ENCODE data around the gene SLC66A2. TPM values are rescaled to one million over a fixed set of nuclear protein-coding genes. Genes with fewer than 3 reads are reported as not detected.
A peak's percentile ranks its signal among the peaks of the same experiment; 100 is the strongest.
"Not testable (repeated sequence)": the region's sequence is repeated elsewhere in the genome, so short reads cannot be mapped to it uniquely, and the experiment has no call there.

The SLC66A2 gene
- total and polyA plus RNA-seq, 2 donors (not counting 1 experiment from before 2014, with no cell fraction given), result 44.4 to 45.1 TPM

- WGBS (ENCODE audit: insufficient coverage), result 37% methylated on average over 5 of the region's 12 CpGs
- Mint-ChIP-seq H3K4me3 (peak overlapping the region; percentile 62), H3K4me1 (peaks cover 32% of the 10 kb centered on the region), H3K27ac (peak overlapping the region; percentile 70)
- ATAC-seq (ENCODE audit: low read depth); H2AFZ ChIP-seq (ENCODE audit: insufficient read depth, low read depth, low read length, poor library complexity, severe bottlenecking); H3K4me3 ChIP-seq (ENCODE audit: control extremely low read depth in 1 of 5, extremely low read depth in 1 of 5, insufficient read depth in 1 of 5, low read depth in 2 of 5, low read length in 4 of 5); H3K27me3 Mint-ChIP-seq; DNase-seq; CTCF ChIA-PET; H3K9me3 Mint-ChIP-seq (ENCODE audit: insufficient read depth); POLR2A ChIA-PET; H3K27me3 ChIP-seq (replicated peaks in 1 of 4; ENCODE audit: control extremely low read depth in 1 of 4, control insufficient read depth in 3 of 4, insufficient read depth in 4 of 4, low read length in 3 of 4); H3K27ac ChIP-seq (ENCODE audit: low read length in 2 of 2); H3K79me2 ChIP-seq (ENCODE audit: control insufficient read depth, insufficient read depth, low read length); H3K9ac ChIP-seq (ENCODE audit: low read length); H3K4me2 ChIP-seq (replicated peaks; ENCODE audit: low read depth, low read length, poor library complexity, severe bottlenecking); H4K20me1 ChIP-seq (ENCODE audit: control insufficient read depth, insufficient read depth, low read length, poor library complexity, severe bottlenecking); H3K36me3 ChIP-seq (replicated peaks in 1 of 2; ENCODE audit: control extremely low read depth in 1 of 2, control insufficient read depth in 1 of 2, extremely low read depth in 1 of 2, insufficient read depth in 2 of 2, low read length in 1 of 2): not testable (repeated sequence)
- intact Hi-C loops (cut with micrococcal nuclease), result loop anchor here (5.0 kb wide), 1 partner anchor 163 kb away; the partner anchor contains the start of gene KCNG2
- peaks cover 0 to 14% (median 0%) of the 10 kb centered on the region in 3 donors for H3K9me3 ChIP-seq (ENCODE audit: control extremely low read depth in 1 of 3, control insufficient read depth in 2 of 3, insufficient read depth in 1 of 3, low read length in 2 of 3)
- H3K4me1 ChIP-seq (ENCODE audit: control insufficient read depth in 2 of 2, insufficient read depth in 2 of 2, low read length in 2 of 2), result peaks cover 20 to 37% of the 10 kb centered on the region in 2 donors
Observed at GRCh38 chr18:79960161-79960801, 8.8 kb upstream of the SLC66A2 start.

GRCh38 chr18:79958981-79959380, 7.5 kb upstream of the SLC66A2 start:
- H3K9me3 ChIP-seq (ENCODE audit: control extremely low read depth in 1 of 3, control insufficient read depth in 2 of 3, insufficient read depth in 1 of 3, low read length in 2 of 3), result peaks cover 0 to 12% (median 0%) of the 10 kb centered on the region in 3 donors
- CTCF ChIA-PET, result no interaction called here
- DNase-seq (no peak), ATAC-seq (ENCODE audit: low read depth) (no peak)
- intact Hi-C loops (cut with micrococcal nuclease), result no loop called here
- WGBS (ENCODE audit: insufficient coverage), result no CpG with 5 or more reads among the region's 2 CpGs
- no peak overlapping the region for H3K4me2 ChIP-seq (replicated peaks; ENCODE audit: low read depth, low read length, poor library complexity, severe bottlenecking)
- no peaks in the 10 kb centered on the region for H3K79me2 ChIP-seq (ENCODE audit: control insufficient read depth, insufficient read depth, low read length)
- no peak overlapping the region for H3K4me3 ChIP-seq (ENCODE audit: control extremely low read depth in 1 of 5, extremely low read depth in 1 of 5, insufficient read depth in 1 of 5, low read depth in 2 of 5, low read length in 4 of 5)
- Mint-ChIP-seq H3K27me3 (no peaks in the 10 kb centered on the region), H3K4me3 (no peak overlapping the region), H3K9me3 (ENCODE audit: insufficient read depth) (no peaks in the 10 kb centered on the region), H3K27ac (no peak overlapping the region), H3K4me1 (peaks cover 28% of the 10 kb centered on the region)
- peaks cover 0 to 6% (median 0%) of the 10 kb centered on the region in 4 experiments for H3K27me3 ChIP-seq (replicated peaks in 1 of 4; ENCODE audit: control extremely low read depth in 1 of 4, control insufficient read depth in 3 of 4, insufficient read depth in 4 of 4, low read length in 3 of 4)
- H3K27ac ChIP-seq (ENCODE audit: low read length in 2 of 2), result no peak overlapping the region
- H2AFZ ChIP-seq (ENCODE audit: insufficient read depth, low read depth, low read length, poor library complexity, severe bottlenecking), result no peak overlapping the region
- H3K36me3 ChIP-seq (replicated peaks in 1 of 2; ENCODE audit: control extremely low read depth in 1 of 2, control insufficient read depth in 1 of 2, extremely low read depth in 1 of 2, insufficient read depth in 2 of 2, low read length in 1 of 2), result no peaks in the 10 kb centered on the region
- POLR2A ChIA-PET, result no interaction called here
- TF ChIP-seq EZH2 (IDR thresholded peaks at IDR 0.05; ENCODE audit: borderline replicate concordance, insufficient read depth, low read depth, low read length, poor library complexity, severe bottlenecking) (no peak), CTCF (IDR thresholded peaks at IDR 0.05) (no peak)
- no peaks in the 10 kb centered on the region for H4K20me1 ChIP-seq (ENCODE audit: control insufficient read depth, insufficient read depth, low read length, poor library complexity, severe bottlenecking)
- H3K9ac ChIP-seq (ENCODE audit: low read length), result no peak overlapping the region
- H3K4me1 ChIP-seq (ENCODE audit: control insufficient read depth in 2 of 2, insufficient read depth in 2 of 2, low read length in 2 of 2), result peaks cover 9 to 27% of the 10 kb centered on the region in 2 donors

Measured in B cell (primary cell).